ENCODE data around the gene TRPM2. TPM values are rescaled to one million over a fixed set of nuclear protein-coding genes. Genes with fewer than 3 reads are reported as not detected.
A peak's percentile ranks its signal among the peaks of the same experiment; 100 is the strongest.

TRPM2 gene
- total and polyA plus RNA-seq, 2 of the 8 experiments (the other 6 are each of a cell fraction or from before 2014, with no cell fraction given): 0.27 to 0.28 TPM

GRCh38 chr21:44455524-44456213, 102.2 kb downstream of the TRPM2 start:
- Histone ChIP-seq H3K23me2 (ENCODE audit: low read depth, low read length) (peaks cover 5% of the 10 kb centered on the region; the same call in 1 of the 2 replicates), H2BK5ac (ENCODE audit: low read depth, low read length) (no peak overlapping the region), H3K23ac (ENCODE audit: insufficient read length) (no peak overlapping the region), H4K91ac (replicated peaks; ENCODE audit: insufficient read length, low read length) (no peak overlapping the region), H3K79me1 (ENCODE audit: low read depth, low read length) (no peaks in the 10 kb centered on the region), H4K5ac (ENCODE audit: insufficient read length, low read depth, low read length) (no peak overlapping the region), H3K4ac (replicated peaks; ENCODE audit: insufficient read length, low read depth, low read length) (no peak overlapping the region), H2AFZ (ENCODE audit: low read length) (no peak overlapping the region), H2BK120ac (replicated peaks; ENCODE audit: low read depth, low read length) (no peak overlapping the region), H3K27me3 (replicated peaks in 1 of 4; ENCODE audit: control insufficient read depth in 3 of 4, extremely low read depth in 1 of 4, insufficient read depth in 3 of 4, low read length in 3 of 4) (peaks cover 0 to 11% (median 4%) of the 10 kb centered on the region in 4 experiments; a peak in 4 of 7 replicates), H3K14ac (ENCODE audit: insufficient read length) (no peak overlapping the region), H3K56ac (replicated peaks; ENCODE audit: insufficient read length, low read depth, low read length) (no peak overlapping the region), H3K27ac (ENCODE audit: low read depth, low read length) (no peak overlapping the region), H2BK15ac (ENCODE audit: low read length) (no peak overlapping the region), H3K4me1 (replicated peaks in 1 of 4; ENCODE audit: control insufficient read depth in 3 of 4, insufficient read depth in 4 of 4, low read length in 3 of 4) (peaks cover 0 to 5% (median 2%) of the 10 kb centered on the region in 4 experiments; a peak in 3 of 7 replicates), H3K4me3 (ENCODE audit: extremely low read depth in 1 of 4, insufficient read depth in 2 of 4, low read depth in 3 of 4, low read length in 4 of 4) (peak overlapping the region; percentile 40 to 74 (median 50)), H4K20me1 (replicated peaks in 1 of 2; ENCODE audit: control insufficient read depth in 1 of 2, insufficient read depth in 2 of 2, low read length in 2 of 2) (peaks cover 0 to 5% of the 10 kb centered on the region in 2 experiments), H3K9ac (replicated peaks in 1 of 4; ENCODE audit: extremely low read depth in 1 of 4, low read depth in 3 of 4, low read length in 3 of 4) (no peak overlapping the region), H3K79me2 (ENCODE audit: control insufficient read depth in 1 of 2, insufficient read depth in 2 of 2, low read length in 2 of 2) (no peaks in the 10 kb centered on the region), H3K36me3 (ENCODE audit: control insufficient read depth in 2 of 4, insufficient read depth in 4 of 4, low read length in 3 of 4) (no peaks in the 10 kb centered on the region), H2BK12ac (ENCODE audit: low read depth, low read length) (no peak overlapping the region), H3K18ac (ENCODE audit: extremely low read depth, low read length) (no peak overlapping the region), H3K9me3 (ENCODE audit: insufficient read depth in 2 of 2, low read depth in 1 of 2, low read length in 1 of 2) (no peaks in the 10 kb centered on the region), H4K8ac (ENCODE audit: extremely low read depth, insufficient read depth, low read length) (no peak overlapping the region), H3K4me2 (ENCODE audit: insufficient read depth in 1 of 2, low read depth in 2 of 2, low read length in 2 of 2) (peak overlapping the region; percentile 74 to 93), H2AK5ac (ENCODE audit: low read depth, low read length) (no peak overlapping the region), H2BK20ac (ENCODE audit: low read length) (no peak overlapping the region)
- peak in 1 of 2 experiments; percentile 69 for DNase-seq (ENCODE audit: low read depth in 1 of 2, low spot score in 2 of 2)
- CTCF ChIA-PET (ENCODE audit: partially characterized antibody): interaction anchor here (0.6 to 2.4 kb wide), 9 partner anchors 14 to 188 kb away, joined by 3 to 7 read pairs (median 3); no protein-coding TSS in a partner anchor
- no peak for FAIRE-seq
- POLR2A ChIA-PET (ENCODE audit: partially characterized antibody): no interaction called here
- WGBS, 2 experiments (ENCODE audit: extremely low coverage in 1 of 2, insufficient coverage in 1 of 2, insufficient read length in 1 of 2, insufficient replicate concordance in 2 of 2, low coverage in 1 of 2, low lambda C conversion rate in 2 of 2, missing lambda C conversion rate in 1 of 2): 3% methylated on average over 13 of the region's 72 CpGs; no CpG with 5 or more reads in 1 of the 2 experiments
- TF ChIP-seq, protein P1, sequence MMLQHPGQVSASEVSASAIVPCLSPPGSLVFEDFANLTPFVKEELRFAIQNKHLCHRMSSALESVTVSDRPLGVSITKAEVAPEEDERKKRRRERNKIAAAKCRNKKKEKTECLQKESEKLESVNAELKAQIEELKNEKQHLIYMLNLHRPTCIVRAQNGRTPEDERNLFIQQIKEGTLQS (IDR thresholded peaks at IDR 0.05; ENCODE audit: insufficient read depth, low read depth, low read length): 0 out of 2 replicates have a peak, but pooled peaks have one; percentile 15
- TF ChIP-seq RAD21 (IDR thresholded peaks at IDR 0.05 in 1 of 2, conservative IDR thresholded peaks at IDR 0.05 in 1 of 2; ENCODE audit: low read depth in 2 of 2, low read length in 2 of 2): peak; percentile 17 to 35; a peak in 2 of 4 replicates
- TF ChIP-seq SUZ12 (IDR thresholded peaks at IDR 0.05; ENCODE audit: low read length): 0 out of 2 replicates have a peak, but pooled peaks have one; percentile 22
- no peak for TF ChIP-seq NRF1 (IDR thresholded peaks at IDR 0.05; ENCODE audit: low read depth, low read length)
- TF ChIP-seq, protein P2, sequence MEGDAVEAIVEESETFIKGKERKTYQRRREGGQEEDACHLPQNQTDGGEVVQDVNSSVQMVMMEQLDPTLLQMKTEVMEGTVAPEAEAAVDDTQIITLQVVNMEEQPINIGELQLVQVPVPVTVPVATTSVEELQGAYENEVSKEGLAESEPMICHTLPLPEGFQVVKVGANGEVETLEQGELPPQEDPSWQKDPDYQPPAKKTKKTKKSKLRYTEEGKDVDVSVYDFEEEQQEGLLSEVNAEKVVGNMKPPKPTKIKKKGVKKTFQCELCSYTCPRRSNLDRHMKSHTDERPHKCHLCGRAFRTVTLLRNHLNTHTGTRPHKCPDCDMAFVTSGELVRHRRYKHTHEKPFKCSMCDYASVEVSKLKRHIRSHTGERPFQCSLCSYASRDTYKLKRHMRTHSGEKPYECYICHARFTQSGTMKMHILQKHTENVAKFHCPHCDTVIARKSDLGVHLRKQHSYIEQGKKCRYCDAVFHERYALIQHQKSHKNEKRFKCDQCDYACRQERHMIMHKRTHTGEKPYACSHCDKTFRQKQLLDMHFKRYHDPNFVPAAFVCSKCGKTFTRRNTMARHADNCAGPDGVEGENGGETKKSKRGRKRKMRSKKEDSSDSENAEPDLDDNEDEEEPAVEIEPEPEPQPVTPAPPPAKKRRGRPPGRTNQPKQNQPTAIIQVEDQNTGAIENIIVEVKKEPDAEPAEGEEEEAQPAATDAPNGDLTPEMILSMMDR (IDR thresholded peaks at IDR 0.05; ENCODE audit: control extremely low read depth in 1 of 3, insufficient read depth in 1 of 3, low read depth in 1 of 3, low read length in 3 of 3): peak in 2 of 3 experiments; percentile 1 to 11; a peak in 1 of 4 replicates
- TF ChIP-seq JUN (IDR thresholded peaks at IDR 0.05; ENCODE audit: low read depth, low read length): no peak

Data from H1 (cell line).